Measurements from ENCODE around the gene PARP12.
A peak's percentile ranks its signal among the peaks of the same experiment; 100 is the strongest.
"Not testable (repeated sequence)": the region's sequence is repeated elsewhere in the genome, so short reads cannot be mapped to it uniquely, and the experiment has no call there.

The PARP12 gene

GRCh38 chr7:140062528-140063299 is at the start of gene PARP12:
PARP12 (minus strand) TSS chr7:140062951; CDS start chr7:140062847, 104 bp downstream.
- peak; percentile 89 to 90 for DNase-seq

- not testable (repeated sequence) for DNase-seq
Observed at GRCh38 chr7:140108777-140109176, 46.0 kb upstream of the PARP12 start.

GRCh38 chr7:140096459-140096858 is 33.7 kb upstream of the PARP12 start:
- no peak for DNase-seq

- DNase-seq, result no peak
Observed at GRCh38 chr7:140093375-140093774, 30.6 kb upstream of the PARP12 start.

- DNase-seq, result no peak
Observed at GRCh38 chr7:140085447-140085846, 22.7 kb upstream of the PARP12 start.

GRCh38 chr7:140084972-140085371 is 22.2 kb upstream of the PARP12 start:
- DNase-seq, result peak; percentile 22 to 30

GRCh38 chr7:140084142-140084655 is 21.4 kb upstream of the PARP12 start:
- no peak for DNase-seq

GRCh38 chr7:140082770-140083169 is 20.0 kb upstream of the PARP12 start:
- no peak for DNase-seq

GRCh38 chr7:140081774-140082425 is 19.1 kb upstream of the PARP12 start:
- DNase-seq, result no peak

- no peak for DNase-seq
Observed at GRCh38 chr7:140080919-140081318, 18.2 kb upstream of the PARP12 start.

GRCh38 chr7:140079121-140079536 is 16.4 kb upstream of the PARP12 start:
- DNase-seq, result no peak

- no peak for DNase-seq
Observed at GRCh38 chr7:140078392-140078791, 15.6 kb upstream of the PARP12 start.

- DNase-seq, result no peak
Observed at GRCh38 chr7:140074780-140075179, 12.0 kb upstream of the PARP12 start.

GRCh38 chr7:140070546-140070945 is 7.8 kb upstream of the PARP12 start:
- no peak for DNase-seq

- DNase-seq, result no peak
Observed at GRCh38 chr7:140069298-140069949, 6.7 kb upstream of the PARP12 start.

- DNase-seq, result no peak
Observed at GRCh38 chr7:140068033-140068432, 5.3 kb upstream of the PARP12 start.

GRCh38 chr7:140067052-140067451 is 4.3 kb upstream of the PARP12 start:
- DNase-seq, result no peak

- peak; percentile 66 to 70 for DNase-seq
Observed at GRCh38 chr7:140062118-140062527, 628 bp downstream of the PARP12 start.

- no peak for DNase-seq
Observed at GRCh38 chr7:140061607-140061930, 1.2 kb downstream of the PARP12 start.

- DNase-seq, result no peak
Observed at GRCh38 chr7:140060788-140061606, 1.8 kb downstream of the PARP12 start.

GRCh38 chr7:140060243-140060630 is 2.5 kb downstream of the PARP12 start:
- DNase-seq, result no peak

- no peak for DNase-seq
Observed at GRCh38 chr7:140059273-140060242, 3.2 kb downstream of the PARP12 start.
